GM10248 (cell line): Measurements from ENCODE around the gene MTX2.

ENCODE experiments used
- CTCF ChIA-PET: fragments of 300-600 bp; sonication (Branson Sonifier 250); formaldehyde crosslinking; extraction: SDS; loops from one replicate; lab custom pipeline; 2021; ENCODE audit warnings: antibody characterized with exemption; lab: Yijun Ruan, JAX
- POLR2A ChIA-PET: fragments of 350-650 bp; sonication (Branson Sonifier 250); formaldehyde crosslinking; extraction: SDS; loops from one replicate; lab custom pipeline; 2020; ENCODE audit warnings: antibody characterized with exemption; lab: Yijun Ruan, JAX
- DNase-seq: peaks from one replicate; pipeline ENCODE4 v3.0.0; 2012; ENCODE audit errors: extremely low spot score
- CTCF ChIP-seq: IDR thresholded peaks from 2 replicates; pipeline ENCODE4 v1.5.1; 2012; ENCODE audit warnings: mild to moderate bottlenecking, low read depth; ENCODE audit errors: extremely low read depth, missing control alignments, control extremely low read depth

MTX2 gene

GRCh38 chr2:176324862-176325261, 55.6 kb downstream of the MTX2 start:
- no peak for TF ChIP-seq CTCF
- POLR2A ChIA-PET: no interaction called here
- no peak for DNase-seq

GRCh38 chr2:176325732-176326131, 56.5 kb downstream of the MTX2 start:
- CTCF ChIA-PET: no interaction called here
- no peak for TF ChIP-seq CTCF

More at GRCh38 chr2:176324862-176325261, 55.6 kb downstream of the MTX2 start:
- CTCF ChIA-PET: no interaction called here

GRCh38 chr2:176328149-176328548, 58.9 kb downstream of the MTX2 start:
- POLR2A ChIA-PET: no interaction called here
- CTCF ChIA-PET: no interaction called here
- DNase-seq: no peak
- no peak for TF ChIP-seq CTCF

More at GRCh38 chr2:176325732-176326131, 56.5 kb downstream of the MTX2 start:
- POLR2A ChIA-PET: no interaction called here
- no peak for DNase-seq

- no peak for TF ChIP-seq CTCF
- ChIA-PET CTCF (interaction anchor here (0.6 to 0.9 kb wide), 2 partner anchors 10 to 21 kb away, joined by 3 read pairs; no protein-coding TSS in a partner anchor), POLR2A (no interaction called here)
- no peak for DNase-seq
These were observed 61.4 kb downstream of the MTX2 start for GRCh38 chr2:176330612-176331011.

- no peak for TF ChIP-seq CTCF
- POLR2A ChIA-PET: no interaction called here
- DNase-seq: no peak
- CTCF ChIA-PET: interaction anchor here (0.9 kb wide), 1 partner anchor 12 kb away, joined by 3 read pairs; no protein-coding TSS in a partner anchor
These were observed 62.4 kb downstream of the MTX2 start for GRCh38 chr2:176331646-176332045.

- CTCF ChIA-PET: no interaction called here
- TF ChIP-seq CTCF: no peak
- DNase-seq: no peak
These were observed 65.5 kb downstream of the MTX2 start for GRCh38 chr2:176334729-176335128.

More at GRCh38 chr2:176334729-176335128, 65.5 kb downstream of the MTX2 start:
- POLR2A ChIA-PET: no interaction called here
